H1 (cell line): Measurements from ENCODE around the gene SLC22A23. TPM values are rescaled to one million over a fixed set of nuclear protein-coding genes. Genes with fewer than 3 reads are reported as not detected.

ENCODE experiments used
- CTCF ChIA-PET: fragments of 300-600 bp; sonication (Branson Sonifier 250); formaldehyde crosslinking; loops from one replicate; lab custom pipeline; 2021; ENCODE audit not compliant: partially characterized antibody; lab: Charles Lee
- POLR2A ChIA-PET: fragments of 300-600 bp; sonication (Branson Sonifier 250); formaldehyde crosslinking; loops from one replicate; lab custom pipeline; 2021; ENCODE audit warnings: inconsistent platforms; ENCODE audit not compliant: partially characterized antibody; lab: Charles Lee
- DNase-seq, 2 experiments: peaks; one replicate each; pipeline versions ENCODE4 v3.0.0 to v3.0.0-alpha.2; 2010 to 2022; ENCODE audit warnings: low spot score in 2 of 2, low read depth in 1 of 2, mixed read lengths in 1 of 2
- FAIRE-seq: peaks from 2 replicates; lab custom pipeline; 2011; peaks lifted over from hg19 to GRCh38; lab: Jason Lieb, UNC
- H2AFZ ChIP-seq: 2 replicates; pipeline ENCODE4 v1.8.1; 2012; ENCODE audit warnings: low read length, inconsistent platforms
- H2AK5ac ChIP-seq: 2 replicates; pipeline ENCODE4 v1.6.1; 2013; ENCODE audit warnings: low read depth, low read length
- H2BK120ac ChIP-seq: replicated peaks from 2 replicates; pipeline ENCODE3; 2013; ENCODE audit warnings: low read depth, low read length, inconsistent platforms
- H2BK12ac ChIP-seq: 2 replicates; pipeline ENCODE4 v1.6.1; 2013; ENCODE audit warnings: low read depth, low read length
- H2BK15ac ChIP-seq: 2 replicates; pipeline ENCODE4 v1.6.1; 2013; ENCODE audit warnings: low read length
- H2BK20ac ChIP-seq: 2 replicates; pipeline ENCODE4 v1.6.1; 2013; ENCODE audit warnings: low read length
- H2BK5ac ChIP-seq: 2 replicates; pipeline ENCODE4 v1.6.1; 2013; ENCODE audit warnings: low read depth, low read length
- H3K14ac ChIP-seq: 2 replicates; pipeline ENCODE4 v1.6.1; 2013; ENCODE audit warnings: inconsistent platforms; ENCODE audit not compliant: insufficient read length
- H3K18ac ChIP-seq: 2 replicates; pipeline ENCODE4 v1.6.1; 2013; ENCODE audit warnings: low read length; ENCODE audit errors: extremely low read depth
- H3K23ac ChIP-seq: 2 replicates; pipeline ENCODE4 v1.6.1; 2013; ENCODE audit warnings: inconsistent platforms; ENCODE audit not compliant: insufficient read length
- H3K23me2 ChIP-seq: 2 replicates; pipeline ENCODE4 v1.6.1; 2013; ENCODE audit warnings: low read depth, low read length
- H3K27ac ChIP-seq: 2 replicates; pipeline ENCODE4 v1.6.1; 2011; ENCODE audit warnings: low read depth, low read length, inconsistent platforms
- H3K27me3 ChIP-seq, 4 experiments: replicated peaks in 1 of 4; 1 replicate in 1 of 4; 2 replicates in 3 of 4; pipeline versions ENCODE4 v1.6.1 to v1.8.1; 2011 to 2013; ENCODE audit warnings: low read length in 3 of 4, mild to moderate bottlenecking in 3 of 4, inconsistent platforms in 2 of 4, mixed read lengths in 2 of 4, moderate library complexity in 1 of 4; ENCODE audit not compliant: control insufficient read depth in 3 of 4, insufficient read depth in 3 of 4; ENCODE audit errors: extremely low read depth in 1 of 4
- H3K36me3 ChIP-seq, 4 experiments: 2 replicates each; pipeline versions ENCODE4 v1.6.1 to v1.8.1; 2011 to 2013; ENCODE audit warnings: mild to moderate bottlenecking in 4 of 4, low read length in 3 of 4, moderate library complexity in 2 of 4, control low read depth in 1 of 4, inconsistent platforms in 1 of 4; ENCODE audit not compliant: insufficient read depth in 4 of 4, control insufficient read depth in 2 of 4
- H3K4ac ChIP-seq: replicated peaks from 2 replicates; pipeline ENCODE3; 2013; ENCODE audit warnings: low read length, low read depth, mixed read lengths, inconsistent platforms; ENCODE audit not compliant: insufficient read length
- H3K4me1 ChIP-seq, 4 experiments: replicated peaks in 1 of 4; 1 replicate in 1 of 4; 2 replicates in 3 of 4; pipeline versions ENCODE4 v1.6.1 to v1.8.1; 2011 to 2013; ENCODE audit warnings: low read length in 3 of 4, inconsistent platforms in 2 of 4, mixed read lengths in 1 of 4; ENCODE audit not compliant: insufficient read depth in 4 of 4, control insufficient read depth in 3 of 4
- H3K4me2 ChIP-seq, 2 experiments: 2 replicates each; pipeline versions ENCODE4 v1.6.1 to v1.8.1; 2011 to 2013; ENCODE audit warnings: low read depth in 2 of 2, low read length in 2 of 2, control low read depth in 1 of 2, inconsistent platforms in 1 of 2, mild to moderate bottlenecking in 1 of 2; ENCODE audit not compliant: insufficient read depth in 1 of 2
- H3K4me3 ChIP-seq, 4 experiments: fragments of 200-600, 300-600 bp in 1 of 4; sonication (generic), shearing (Covaris generic), sonication (Bioruptor Twin) in 1 of 4; 2 replicates each; pipeline versions ENCODE4 v1.5.1 to v1.8.1; 2011 to 2016; ENCODE audit warnings: low read length in 4 of 4, low read depth in 3 of 4, control low read depth in 2 of 4, inconsistent platforms in 2 of 4, mild to moderate bottlenecking in 2 of 4, mixed read lengths in 1 of 4, moderate library complexity in 1 of 4; ENCODE audit not compliant: insufficient read depth in 2 of 4; ENCODE audit errors: extremely low read depth in 1 of 4
- H3K56ac ChIP-seq: replicated peaks from 2 replicates; pipeline ENCODE3; 2013; ENCODE audit warnings: low read depth, mild to moderate bottlenecking, mixed read lengths, low read length, inconsistent platforms; ENCODE audit not compliant: insufficient read length
- H3K79me1 ChIP-seq: 2 replicates; pipeline ENCODE4 v1.6.1; 2013; ENCODE audit warnings: low read depth, low read length, control low read depth
- H3K79me2 ChIP-seq, 2 experiments: 2 replicates each; pipeline versions ENCODE4 v1.6.1 to v1.8.1; 2012 to 2013; ENCODE audit warnings: low read length in 2 of 2, mild to moderate bottlenecking in 2 of 2, inconsistent platforms in 1 of 2; ENCODE audit not compliant: insufficient read depth in 2 of 2, control insufficient read depth in 1 of 2
- H3K9ac ChIP-seq, 4 experiments: replicated peaks in 1 of 4; 1 replicate in 1 of 4; 2 replicates in 3 of 4; pipeline versions ENCODE4 v1.6.1 to v1.8.1; 2011 to 2013; ENCODE audit warnings: low read depth in 3 of 4, low read length in 3 of 4, control low read depth in 2 of 4, mild to moderate bottlenecking in 2 of 4, moderate library complexity in 2 of 4, inconsistent platforms in 1 of 4; ENCODE audit errors: extremely low read depth in 1 of 4
- H3K9me3 ChIP-seq, 2 experiments: 2 replicates each; pipeline versions ENCODE4 v1.6.1 to v1.8.1; 2012 to 2013; ENCODE audit warnings: mild to moderate bottlenecking in 2 of 2, moderate library complexity in 2 of 2, control low read depth in 1 of 2, inconsistent platforms in 1 of 2, low read depth in 1 of 2, low read length in 1 of 2, mixed read lengths in 1 of 2; ENCODE audit not compliant: insufficient read depth in 2 of 2
- H4K20me1 ChIP-seq, 2 experiments: replicated peaks in 1 of 2; 2 replicates each; pipeline versions ENCODE3 to v1.8.1; 2011 to 2013; ENCODE audit warnings: inconsistent platforms in 2 of 2, low read length in 2 of 2, mild to moderate bottlenecking in 1 of 2; ENCODE audit not compliant: insufficient read depth in 2 of 2, control insufficient read depth in 1 of 2
- H4K5ac ChIP-seq: 2 replicates; pipeline ENCODE4 v1.6.1; 2013; ENCODE audit warnings: low read length, low read depth, mixed read lengths, inconsistent platforms; ENCODE audit not compliant: insufficient read length
- H4K8ac ChIP-seq: 2 replicates; pipeline ENCODE4 v1.8.0; 2013; ENCODE audit warnings: mild to moderate bottlenecking, moderate library complexity, low read length, inconsistent platforms; ENCODE audit not compliant: insufficient read depth; ENCODE audit errors: extremely low read depth
- H4K91ac ChIP-seq: replicated peaks from 2 replicates; pipeline ENCODE3; 2013; ENCODE audit warnings: low read length, mixed read lengths, inconsistent platforms; ENCODE audit not compliant: insufficient read length
- EGR1 ChIP-seq: IDR thresholded peaks from 2 replicates; pipeline ENCODE4 v1.6.1; 2011; ENCODE audit warnings: low read depth, low read length, borderline replicate concordance
- GTF2F1 ChIP-seq: IDR thresholded peaks from 2 replicates; pipeline ENCODE4 v1.6.1; 2012; ENCODE audit warnings: low read depth, low read length, improper control_type of control experiment, borderline replicate concordance
- RAD21 ChIP-seq, 2 experiments: IDR thresholded peaks in 1 of 2; conservative IDR thresholded peaks in 1 of 2; 2 replicates each; pipeline ENCODE4 v1.6.1; 2011; ENCODE audit warnings: low read depth in 2 of 2, low read length in 2 of 2, improper control_type of control experiment in 1 of 2, inconsistent platforms in 1 of 2, mild to moderate bottlenecking in 1 of 2, moderate library complexity in 1 of 2
- WGBS, 2 experiments: shearing (Covaris generic) in 1 of 2; methylation state at CpG; one replicate each; pipeline versions ENCODE4 v1.1.6 to v1.1.7; 2013 to 2015; ENCODE audit warnings: low lambda C conversion rate in 2 of 2, mixed read lengths in 2 of 2, inconsistent platforms in 1 of 2, low coverage in 1 of 2, missing lambda C conversion rate in 1 of 2; ENCODE audit not compliant: insufficient replicate concordance in 2 of 2, insufficient coverage in 1 of 2, insufficient read length in 1 of 2; ENCODE audit errors: extremely low coverage in 1 of 2, missing lambda C conversion rate in 1 of 2; 5-methylcytosine and 5-hydroxymethylcytosine counted together
- polyA plus RNA-seq, 7 experiments: library from polyadenylated mRNA; depleted of rRNA in 3 of 7; stranded (reverse) in 5 of 7; unstranded in 2 of 7; fragments of >200 nt in 5 of 7; fragments of 200-250 nt in 2 of 7; gene quantifications; 1 replicate in 5 of 7; 2 replicates in 1 of 7; 4 replicates in 1 of 7; pipeline versions ENCODE4 v1.2.1 to v1.2.3, GENCODE V29; 2011 to 2013; ENCODE audit warnings: missing spikeins in 2 of 7, mixed read lengths in 2 of 7
- total RNA-seq: library from RNA; stranded (reverse); fragmentation: NEBNext Ultra II Directional; extraction: Animal tissue kit (Norgen Biotek cat#: 25700); gene quantifications from 2 replicates; pipeline ENCODE4 v1.2.1, GENCODE V29; 2021

The SLC22A23 gene
- total and polyA plus RNA-seq, 2 of the 8 experiments (the other 6 are each of a cell fraction or from before 2014, with no cell fraction given): 9.9 to 38.4 TPM

DNA sequence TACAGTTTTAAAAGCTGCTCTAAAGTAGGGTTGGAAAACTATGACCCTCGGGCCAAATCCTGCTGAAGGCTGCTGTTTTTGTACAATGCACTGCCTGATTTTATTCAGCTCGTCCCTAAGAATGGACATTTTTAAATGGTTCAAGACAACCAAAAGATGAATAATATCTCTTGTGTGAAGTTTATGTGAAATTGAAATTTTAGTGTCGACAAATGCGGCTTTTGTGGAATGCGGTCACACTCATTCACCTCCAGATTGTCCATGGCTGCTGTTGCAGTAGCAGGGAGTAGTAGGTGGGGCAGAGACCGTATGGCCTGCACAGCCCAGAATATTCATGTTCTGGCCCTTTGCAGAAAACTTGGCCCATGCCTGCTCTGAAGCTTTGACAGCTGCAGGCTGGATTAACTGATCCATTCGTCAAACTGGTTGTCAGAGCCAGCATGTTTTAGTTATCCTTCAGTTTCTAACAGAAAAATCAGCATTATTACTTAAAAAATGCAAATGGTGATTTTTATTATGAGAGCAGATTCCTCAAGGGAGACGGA, 106.5 kb downstream of the SLC22A23 start:
- Histone ChIP-seq H3K4me3 (no peak overlapping the region), H3K9ac (no peak overlapping the region)
- CTCF ChIA-PET: interaction anchor here (1.3 to 1.4 kb wide), 2 partner anchors 12 to 20 kb away, joined by 4 to 5 read pairs; no protein-coding TSS in a partner anchor
- FAIRE-seq: no peak
- WGBS, 2 experiments: 79% methylated on average over 8 of the region's 8 CpGs; no CpG with 5 or more reads in 1 of the 2 experiments
- TF ChIP-seq GTF2F1 (no peak), EGR1 (no peak), RAD21 (IDR thresholded peaks at IDR 0.05 in 1 of 2, conservative IDR thresholded peaks at IDR 0.05 in 1 of 2; ENCODE audit: low read depth in 2 of 2, low read length in 2 of 2) (no peak)
- TF ChIP-seq, all 59 proteins: peak for 0
- H3K23ac ChIP-seq: no peak overlapping the region
- no peak overlapping the region for H3K14ac ChIP-seq
- H3K23me2 ChIP-seq: 0 out of 2 replicates have a peak, but pooled peaks cover 2% of the 10 kb centered on the region
- H3K4me2 ChIP-seq: no peak overlapping the region
- no peak overlapping the region for H4K91ac ChIP-seq
- peaks cover 4 to 17% (median 10%) of the 10 kb centered on the region in 4 experiments; a peak in 6 of 7 replicates for H3K4me1 ChIP-seq
- H2BK5ac ChIP-seq: no peak overlapping the region
- no peak overlapping the region for H4K8ac ChIP-seq
- no peak overlapping the region for H2BK120ac ChIP-seq
- H4K5ac ChIP-seq: no peak overlapping the region
- H2AK5ac ChIP-seq: no peak overlapping the region
- peaks cover 0 to 3% of the 10 kb centered on the region in 2 experiments for H4K20me1 ChIP-seq
- no peak overlapping the region for H2BK15ac ChIP-seq
- no peak overlapping the region for H3K4ac ChIP-seq
- H3K36me3 ChIP-seq: no peaks in the 10 kb centered on the region
- H2BK20ac ChIP-seq: no peak overlapping the region; the same call in 1 of the 2 replicates
- peaks cover 0 to 24% of the 10 kb centered on the region in 2 experiments; a peak in 3 of 4 replicates for H3K79me2 ChIP-seq
- POLR2A ChIA-PET: interaction anchor here (1.3 kb wide), 1 partner anchor 12 kb away, joined by 3 read pairs; no protein-coding TSS in a partner anchor
- no peak overlapping the region for H2AFZ ChIP-seq
- no peak overlapping the region for H2BK12ac ChIP-seq
- H3K18ac ChIP-seq: no peak overlapping the region
- H3K56ac ChIP-seq: no peak overlapping the region
- H3K27me3 ChIP-seq: no peaks in the 10 kb centered on the region
- H3K27ac ChIP-seq: no peak overlapping the region
- H3K79me1 ChIP-seq: peaks cover 5% of the 10 kb centered on the region; the same call in 1 of the 2 replicates
- no peak for DNase-seq
- no peaks in the 10 kb centered on the region for H3K9me3 ChIP-seq
